ENCODE measurements around the gene IL13RA2. TPM values are rescaled to one million over a fixed set of nuclear protein-coding genes. Genes with fewer than 3 reads are reported as not detected.

The IL13RA2 gene
- total RNA-seq, 1 donor from 2014 or later, result 0.20 TPM

DNA sequence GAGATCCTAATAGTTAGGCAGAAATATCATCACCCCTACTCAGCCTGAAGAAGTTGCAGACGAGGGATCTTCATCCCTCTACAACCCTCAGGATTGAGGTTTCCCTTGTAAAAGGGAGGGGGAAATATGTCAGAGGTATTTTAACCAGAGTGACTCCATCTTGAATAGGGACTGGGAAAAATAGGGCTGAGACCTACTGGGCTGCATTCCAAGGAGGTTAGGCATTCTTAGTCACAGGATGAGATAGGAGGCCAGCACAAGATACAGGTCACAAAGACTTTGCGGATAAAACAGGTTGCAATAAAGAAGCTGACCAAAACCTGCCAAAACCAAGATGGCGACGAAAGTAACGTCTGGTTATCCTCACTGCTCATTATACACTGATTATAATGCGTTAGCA, 17.5 kb downstream of the IL13RA2 start:
- no peak for DNase-seq (ENCODE audit: low read depth in 2 of 2)

DNA sequence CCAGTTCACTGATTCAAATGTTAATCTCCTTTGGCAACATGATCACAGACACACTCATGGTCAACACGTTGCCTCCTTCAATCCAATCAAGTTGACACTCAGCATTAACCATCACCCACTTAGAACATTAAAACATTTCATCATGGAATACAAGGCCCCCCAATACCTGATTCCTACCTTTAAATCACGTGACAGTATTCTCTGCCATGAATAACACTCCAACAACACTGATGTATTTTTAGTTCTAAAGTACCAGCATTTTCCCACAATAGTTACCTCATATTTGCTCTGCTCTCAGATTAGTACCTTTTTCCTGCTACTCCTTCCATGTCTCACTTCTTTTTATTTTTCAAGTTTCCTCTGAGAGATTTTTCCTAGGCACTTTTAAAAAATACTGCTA, 19.6 kb downstream of the IL13RA2 start:
- DNase-seq (ENCODE audit: low read depth in 2 of 2), result no peak

DNA sequence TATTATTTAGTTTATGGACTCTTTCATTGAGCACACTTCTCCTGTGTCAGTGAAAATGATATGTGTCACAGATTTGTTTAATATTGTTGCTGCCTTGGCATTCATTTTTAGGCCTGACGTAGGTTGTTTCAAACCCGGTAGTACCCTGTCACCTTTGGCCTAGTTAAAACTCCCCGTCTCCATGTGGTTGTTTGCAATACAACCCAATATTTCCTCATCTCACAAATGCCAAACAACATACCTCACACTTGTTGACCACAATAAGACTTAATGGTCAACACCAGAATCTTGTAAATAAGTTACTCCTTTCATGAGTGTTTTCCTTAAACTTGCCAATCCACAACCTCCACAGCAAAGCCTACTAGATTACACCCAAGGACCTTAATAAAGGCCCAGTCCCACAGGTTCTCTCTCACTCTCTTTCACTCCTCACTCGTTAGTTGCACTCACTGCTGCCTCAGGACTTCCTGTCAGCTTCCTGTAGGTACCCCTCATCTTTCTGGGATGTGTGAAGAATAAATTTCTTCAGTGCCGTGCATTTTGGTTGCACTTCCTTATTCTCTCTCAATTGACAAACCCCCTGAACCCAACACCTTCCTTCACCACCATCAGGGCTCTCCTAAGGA, 31.3 kb downstream of the IL13RA2 start:
- DNase-seq (ENCODE audit: low read depth in 2 of 2), result no peak

DNA sequence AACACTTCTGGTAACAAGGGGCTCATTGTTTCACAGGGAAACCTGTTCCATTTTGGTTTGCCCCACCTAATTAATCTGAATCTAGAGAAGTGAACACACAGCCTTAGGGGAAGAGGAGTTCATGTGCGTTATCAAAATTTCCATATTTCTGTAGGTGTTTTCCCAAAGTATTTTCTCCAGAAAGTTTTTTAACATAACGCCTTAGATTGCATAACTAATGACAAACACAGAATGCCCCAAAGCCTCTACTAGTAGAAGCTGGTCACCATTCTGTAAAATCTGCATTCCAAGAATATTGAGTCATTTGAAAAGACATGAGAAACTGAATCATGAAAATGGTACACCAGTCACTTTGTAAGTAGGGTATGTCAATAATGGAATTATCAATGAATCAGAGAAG, 41.1 kb downstream of the IL13RA2 start:
- no peak for DNase-seq (ENCODE audit: low read depth in 2 of 2)

DNA sequence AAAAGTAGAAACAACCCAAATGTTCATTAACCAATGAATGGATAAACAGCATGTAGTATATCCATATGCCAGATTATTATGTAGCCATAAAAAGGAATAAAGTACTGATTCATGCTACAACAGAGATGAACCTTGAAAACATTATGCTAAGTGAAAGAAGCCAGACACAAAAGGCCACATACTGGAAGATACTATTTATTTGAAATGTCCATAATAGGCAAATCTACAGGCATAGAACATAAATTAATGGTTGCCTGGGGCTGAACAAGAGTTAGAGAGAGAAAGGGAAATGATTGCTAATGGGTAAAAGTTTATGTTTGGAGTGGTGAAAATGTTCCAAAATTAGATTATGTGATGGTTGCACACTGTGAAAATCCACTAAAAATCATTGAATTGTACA, 44.4 kb downstream of the IL13RA2 start:
- DNase-seq (ENCODE audit: low read depth in 2 of 2), result no peak

DNA sequence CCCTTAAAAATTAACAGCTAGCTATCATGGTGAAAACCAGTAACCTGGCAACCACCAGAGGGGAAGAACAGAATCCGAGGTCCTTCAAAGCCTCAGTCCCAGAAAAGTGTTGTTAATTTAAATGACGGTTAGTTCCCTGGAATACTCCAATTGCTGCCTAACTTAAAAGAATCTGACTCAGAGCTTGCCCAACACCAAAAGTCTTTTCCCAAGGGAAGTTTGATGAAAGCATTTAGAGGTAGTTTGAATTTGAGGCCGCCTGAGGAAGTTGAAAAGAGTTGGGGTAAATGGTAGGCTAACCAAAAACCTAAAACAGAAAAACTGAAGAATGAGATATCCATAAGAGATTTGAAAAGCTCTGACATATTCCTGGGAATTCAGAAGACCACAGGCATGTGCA, 46.6 kb downstream of the IL13RA2 start:
- no peak for DNase-seq (ENCODE audit: low read depth in 2 of 2)

DNA sequence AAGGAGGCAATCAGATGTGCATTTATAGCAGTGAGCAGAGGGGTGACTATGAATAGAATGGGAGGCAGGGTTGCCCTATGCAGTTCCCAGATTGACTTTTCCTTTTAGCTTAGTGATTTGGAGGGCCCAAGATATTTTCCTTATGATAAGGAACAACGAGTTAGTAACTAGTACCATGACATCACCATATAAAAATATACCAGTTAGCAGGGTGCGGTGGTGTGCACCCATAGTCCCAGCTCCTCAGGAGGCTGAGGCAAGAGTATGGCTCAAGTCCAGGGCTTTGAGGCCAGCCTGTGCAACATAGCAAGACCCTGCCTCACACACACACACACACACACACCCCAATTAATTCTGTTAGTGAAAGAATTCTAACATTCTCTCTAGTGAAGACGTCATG, 53.0 kb downstream of the IL13RA2 start:
- no peak for DNase-seq (ENCODE audit: low read depth in 2 of 2)

DNA sequence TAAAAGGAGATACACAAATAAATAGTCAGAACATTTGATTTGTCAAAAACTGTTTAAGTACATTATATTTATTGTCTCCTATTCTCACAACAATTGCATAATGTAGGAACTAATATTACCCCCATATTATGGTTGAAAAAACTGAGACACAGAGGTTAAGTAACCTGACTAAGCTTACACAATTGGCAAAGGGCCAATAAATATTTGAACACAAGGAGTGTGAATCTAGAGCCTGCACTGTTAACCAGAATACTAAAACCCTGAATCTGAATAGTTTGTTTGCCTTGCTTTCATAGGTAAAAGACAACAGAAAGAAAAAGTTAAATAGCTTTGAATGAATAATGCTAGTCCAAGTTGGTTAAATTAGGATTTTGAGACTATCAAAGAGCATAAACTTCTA, 55.2 kb downstream of the IL13RA2 start:
- no peak for DNase-seq (ENCODE audit: low read depth in 2 of 2)

DNA sequence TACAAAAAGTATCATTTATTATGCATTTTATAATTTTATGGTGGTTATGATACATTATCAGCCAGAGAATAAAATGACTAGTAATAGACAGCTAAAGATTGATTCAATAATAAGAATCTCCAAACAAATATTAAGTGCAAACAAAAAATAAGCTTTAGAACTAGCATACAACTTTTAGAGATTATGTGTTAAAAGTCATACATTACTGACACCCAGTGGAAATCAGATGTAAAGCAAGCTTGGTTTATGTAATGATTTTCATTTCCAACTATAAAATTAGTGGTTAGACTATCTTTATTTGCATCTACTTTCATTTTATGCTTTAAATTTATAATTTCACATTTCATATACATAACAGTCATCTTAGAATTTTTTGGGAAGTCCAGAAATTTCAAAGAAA, 57.7 kb downstream of the IL13RA2 start:
- DNase-seq (ENCODE audit: low read depth in 2 of 2), result peak; percentile 10 to 41

Other genes with a start within 250 kb of the IL13RA2 start
- gene RBMXL3, start 171.8 kb upstream of the IL13RA2 start, total RNA-seq, result not detected in 2 replicates
- 5.4 and 15.3 TPM in 2 replicates for gene LRCH2, start 216.5 kb upstream of the IL13RA2 start, total RNA-seq

Data from lung microvascular endothelial cell (primary cell).